Neural cell (in vitro differentiated cells): ENCODE results near the gene PDE10A.

ENCODE experiments used
- CTCF ChIP-seq: fragments of 450-650 bp; IDR thresholded peaks from 2 replicates; pipeline ENCODE4 v1.5.1; 2014; ENCODE audit warnings: antibody characterized with exemption, mild to moderate bottlenecking, moderate library complexity; ENCODE audit not compliant: poor library complexity, severe bottlenecking
- EP300 ChIP-seq: fragments of 450-650 bp; conservative IDR thresholded peaks from 2 replicates; pipeline ENCODE4 v1.6.1; 2014; ENCODE audit warnings: antibody characterized with exemption, mild to moderate bottlenecking, moderate library complexity; ENCODE audit not compliant: poor library complexity, severe bottlenecking
- MXI1 ChIP-seq: fragments of 450-650 bp; conservative IDR thresholded peaks from 2 replicates; pipeline ENCODE4 v1.6.1; 2014; ENCODE audit warnings: antibody characterized with exemption, mild to moderate bottlenecking; ENCODE audit not compliant: poor library complexity, severe bottlenecking
- POLR2AphosphoS5 ChIP-seq: IDR thresholded peaks from 2 replicates; pipeline ENCODE4 v1.6.1; 2012

GRCh38 chr6:165519316-165519715 lies 143.7 kb downstream of the PDE10A start:
- TF ChIP-seq CTCF, result no peak
- TF ChIP-seq POLR2AphosphoS5, result no peak
- no peak for TF ChIP-seq EP300
- no peak for TF ChIP-seq MXI1
